Effector CD8-positive, alpha-beta T cell (primary cell): ENCODE data around the gene MTMR6.

Experiments
- DNase-seq: peaks from one replicate; lab custom pipeline; 2025; lab: John Stamatoyannopoulos, UW

MTMR6 gene

DNA sequence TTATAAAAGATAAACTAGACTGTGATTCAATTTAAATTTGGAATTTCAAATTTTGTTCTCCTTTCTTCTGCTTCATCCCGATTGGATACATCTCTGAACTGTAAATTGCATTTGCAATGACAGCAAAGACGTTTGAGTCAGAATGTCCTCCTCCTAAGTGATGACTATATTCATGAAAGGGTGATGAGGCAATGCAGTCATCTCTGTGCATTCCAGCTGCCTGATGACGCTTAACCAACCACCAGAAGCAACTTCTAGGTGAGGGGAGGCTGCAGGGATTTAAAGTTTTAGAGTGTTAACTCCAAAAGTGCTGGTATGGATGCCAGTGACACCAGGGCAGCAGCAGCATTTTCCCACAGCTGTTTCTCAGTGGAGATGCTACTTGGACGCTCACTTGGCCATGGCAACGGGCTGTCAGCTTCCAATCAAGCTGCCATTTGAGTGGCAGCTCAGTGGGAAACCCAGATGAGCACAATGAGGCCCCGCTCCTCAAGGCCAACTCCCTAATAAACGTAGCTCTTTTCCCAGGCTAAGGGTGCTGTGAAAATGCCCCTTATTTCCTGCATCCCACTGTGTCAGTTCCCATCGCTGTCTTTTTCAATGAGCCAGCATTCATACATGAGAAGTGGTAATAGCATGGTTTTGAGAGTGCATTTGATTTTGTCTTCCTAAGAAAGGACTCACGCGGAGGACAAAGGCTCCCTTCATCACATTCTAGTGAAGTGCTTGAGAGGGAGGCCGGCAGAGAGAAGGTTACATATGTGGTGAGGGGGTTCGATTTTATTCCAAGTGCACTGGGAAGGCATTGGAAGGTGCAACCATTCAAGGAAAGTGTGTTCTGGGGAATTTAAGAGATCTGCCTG lies 70.0 kb downstream of the MTMR6 start:
- DNase-seq, result no peak

GRCh38 chr13:25215253-25215575 lies 72.1 kb downstream of the MTMR6 start:
- no peak for DNase-seq

DNA sequence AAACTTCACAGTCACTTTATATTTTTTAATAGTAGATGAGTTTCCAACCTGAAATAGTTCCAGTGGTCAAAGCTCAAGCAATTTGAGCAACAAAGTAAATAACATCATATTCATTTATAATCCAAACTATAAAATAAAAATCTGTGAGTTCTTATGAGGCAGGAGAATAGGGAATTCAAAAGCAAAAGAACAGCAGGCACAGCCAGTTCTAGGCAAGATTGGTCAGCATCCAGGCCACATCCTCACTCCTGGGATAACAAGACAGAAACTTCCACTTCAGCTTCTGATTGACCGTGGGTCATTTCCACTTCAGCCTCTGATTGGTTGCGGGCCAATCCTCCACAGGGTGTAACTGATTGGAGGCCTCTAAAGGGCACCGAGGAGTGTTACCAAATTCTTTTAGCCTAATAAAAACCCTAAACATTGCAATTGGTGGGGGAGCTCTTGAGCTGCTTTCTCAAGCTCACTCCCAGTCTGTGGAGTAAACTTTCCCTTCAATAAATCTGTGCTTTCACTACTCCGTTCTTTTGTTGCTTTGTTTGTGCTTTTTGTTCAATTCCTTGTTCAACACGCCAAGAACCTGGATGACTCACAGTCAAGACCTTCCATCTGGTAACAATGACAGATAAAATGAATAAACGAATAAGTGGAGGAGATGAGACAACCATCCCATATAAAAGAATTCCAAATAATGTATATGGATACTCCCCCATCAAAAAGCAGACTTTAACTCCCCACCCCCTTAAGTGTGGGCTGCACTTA lies 72.6 kb downstream of the MTMR6 start:
- no peak for DNase-seq

DNA sequence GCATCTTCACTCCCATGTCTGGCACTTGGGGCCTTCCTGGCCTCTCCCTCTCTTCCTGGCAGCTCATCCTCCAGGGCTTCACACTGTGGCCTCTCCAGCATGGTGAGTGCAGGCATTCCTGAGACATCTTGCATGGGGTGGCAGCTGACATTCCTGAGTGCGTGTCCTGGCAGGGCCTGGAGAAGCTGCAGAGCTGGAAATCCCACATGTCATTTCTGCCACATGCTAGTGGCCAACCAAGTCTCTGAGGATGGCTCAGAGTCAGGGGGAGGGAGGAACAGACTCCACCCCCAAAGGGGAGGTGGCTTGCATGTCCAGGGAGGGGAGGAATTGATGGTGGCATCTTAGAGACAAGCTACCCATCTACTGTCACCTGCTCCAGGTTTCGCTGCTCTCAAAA lies 73.6 kb downstream of the MTMR6 start:
- no peak for DNase-seq

- no peak for DNase-seq
These were observed 76.3 kb downstream of the MTMR6 start for GRCh38 chr13:25210842-25211569.

- no peak for DNase-seq
These were observed 79.9 kb downstream of the MTMR6 start for GRCh38 chr13:25207291-25207810.

GRCh38 chr13:25204863-25205262 lies 82.4 kb downstream of the MTMR6 start:
- DNase-seq, result no peak

DNA sequence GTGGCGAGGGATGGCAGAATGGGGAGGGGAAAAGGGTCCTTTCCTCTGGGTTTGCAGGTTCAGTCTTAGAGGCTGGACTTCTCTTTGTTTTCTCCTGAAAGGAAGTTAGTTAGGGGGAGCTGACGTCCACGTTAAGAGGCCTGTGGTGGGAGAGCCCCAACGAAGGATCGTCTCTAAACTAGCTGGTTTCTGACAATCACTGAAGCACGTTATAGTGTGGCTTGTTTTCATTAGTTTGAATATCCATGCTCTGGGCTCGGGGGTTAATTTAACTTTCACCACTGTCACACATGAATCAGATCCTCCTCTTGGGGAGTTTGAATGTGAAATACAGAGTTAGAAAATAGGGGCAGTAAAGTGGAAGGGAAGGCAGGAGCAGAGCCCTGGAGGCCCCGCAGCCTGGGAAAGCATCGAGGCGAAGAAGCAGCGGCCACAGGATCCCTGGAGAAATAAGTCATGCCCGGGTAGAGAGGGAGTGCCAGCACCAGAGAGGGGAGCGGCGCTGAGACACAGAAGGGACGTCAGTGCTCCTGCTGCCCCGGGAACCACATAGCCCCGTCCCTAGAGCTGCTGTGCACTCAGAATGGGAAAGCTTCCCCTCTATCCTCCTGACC lies 84.1 kb downstream of the MTMR6 start:
- no peak for DNase-seq

- no peak for DNase-seq
These were observed 86.5 kb downstream of the MTMR6 start for GRCh38 chr13:25200783-25201182.

DNA sequence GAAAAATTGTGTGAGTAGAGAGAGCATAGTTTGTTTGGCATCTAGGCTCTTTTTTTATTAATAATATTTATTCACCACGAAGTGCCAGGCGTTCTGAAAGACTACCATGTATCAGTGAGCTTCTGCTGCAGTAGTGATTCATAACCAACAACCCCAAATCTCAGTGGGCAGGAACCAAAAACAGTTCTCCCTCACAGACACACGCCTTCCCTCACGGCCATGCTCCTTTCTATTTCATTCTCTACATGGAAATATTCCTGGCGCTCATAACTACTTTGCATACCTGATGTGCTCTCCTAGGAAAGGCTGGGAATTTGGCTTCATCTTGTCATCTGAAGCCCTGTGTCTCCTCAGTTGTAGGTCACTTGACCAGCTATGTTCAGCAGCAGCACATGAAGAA lies 88.6 kb downstream of the MTMR6 start:
- DNase-seq, result no peak

- DNase-seq, result no peak
These were observed 90.3 kb downstream of the MTMR6 start for GRCh38 chr13:25196971-25197370.
